Activated T-cell treated with anti-CD3 and anti-CD28 coated beads for 24 hours (primary cell): ENCODE results near the gene HPRT1.
"Not testable (repeated sequence)": the region's sequence is repeated elsewhere in the genome, so short reads cannot be mapped to it uniquely, and the experiment has no call there.

Experiments used
- DNase-seq: peaks from one replicate; pipeline ENCODE4 v3.0.0-alpha.2; 2020; ENCODE audit warnings: low read depth

Gene HPRT1

GRCh38 chrX:134460005-134460861 is at the start of gene HPRT1:
Gene HPRT1 (plus strand): TSS chrX:134460165. CDS start chrX:134460312, 147 bp downstream.
- peak; percentile 63 for DNase-seq

- DNase-seq, result no peak
Measured at GRCh38 chrX:134416087-134416486, 43.9 kb upstream of the HPRT1 start.

- no peak for DNase-seq
Measured at GRCh38 chrX:134418317-134419113, 41.5 kb upstream of the HPRT1 start.

- no peak for DNase-seq
Measured at GRCh38 chrX:134419784-134420183, 40.2 kb upstream of the HPRT1 start.

- DNase-seq, result no peak
Measured at GRCh38 chrX:134423606-134424005, 36.4 kb upstream of the HPRT1 start.

- no peak for DNase-seq
Measured at GRCh38 chrX:134426281-134426680, 33.7 kb upstream of the HPRT1 start.

GRCh38 chrX:134431894-134432293 is 28.1 kb upstream of the HPRT1 start:
- no peak for DNase-seq

GRCh38 chrX:134435894-134436293 is 24.1 kb upstream of the HPRT1 start:
- DNase-seq, result no peak

GRCh38 chrX:134443020-134443419 is 16.9 kb upstream of the HPRT1 start:
- DNase-seq, result no peak

GRCh38 chrX:134443461-134443860 is 16.5 kb upstream of the HPRT1 start:
- no peak for DNase-seq

GRCh38 chrX:134444681-134445080 is 15.3 kb upstream of the HPRT1 start:
- no peak for DNase-seq

- no peak for DNase-seq
Measured at GRCh38 chrX:134452596-134452995, 7.4 kb upstream of the HPRT1 start.

- DNase-seq, result no peak
Measured at GRCh38 chrX:134453631-134454030, 6.3 kb upstream of the HPRT1 start.

- no peak for DNase-seq
Measured at GRCh38 chrX:134454506-134454905, 5.5 kb upstream of the HPRT1 start.

- no peak for DNase-seq
Measured at GRCh38 chrX:134457708-134458107, 2.3 kb upstream of the HPRT1 start.

- no peak for DNase-seq
Measured at GRCh38 chrX:134459683-134460004, 321 bp upstream of the HPRT1 start.

GRCh38 chrX:134460862-134461220 is 876 bp downstream of the HPRT1 start:
- DNase-seq, result no peak

GRCh38 chrX:134461437-134461836 is 1.5 kb downstream of the HPRT1 start:
- no peak for DNase-seq

- no peak for DNase-seq
Measured at GRCh38 chrX:134462927-134463326, 3.0 kb downstream of the HPRT1 start.

- DNase-seq, result not testable (repeated sequence)
Measured at GRCh38 chrX:134464453-134464852, 4.5 kb downstream of the HPRT1 start.

- DNase-seq, result no peak
Measured at GRCh38 chrX:134469486-134469885, 9.5 kb downstream of the HPRT1 start.

- no peak for DNase-seq
Measured at GRCh38 chrX:134470013-134470412, 10.0 kb downstream of the HPRT1 start.

- DNase-seq, result no peak
Measured at GRCh38 chrX:134472041-134472440, 12.1 kb downstream of the HPRT1 start.
